Measurements from ENCODE around the gene PPM1H.

DNA sequence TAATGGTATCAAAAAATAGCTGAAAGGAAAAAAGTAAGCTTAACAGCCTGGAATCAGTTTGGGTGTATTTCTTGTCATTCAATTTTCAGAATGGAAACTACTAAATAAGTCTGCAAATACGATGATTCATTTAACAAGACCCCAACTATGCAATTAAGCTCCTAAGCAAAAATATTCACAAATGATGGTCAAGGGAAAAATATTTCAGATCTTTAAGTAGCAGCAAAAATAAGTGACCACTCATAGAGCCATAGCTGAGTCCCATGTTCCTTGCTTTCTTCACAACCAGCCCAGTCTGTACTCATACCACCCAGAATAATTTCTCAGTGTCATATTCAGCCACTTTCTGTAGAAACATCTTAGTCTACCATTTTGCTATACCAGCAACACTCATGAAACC lies 185.4 kb downstream of the PPM1H start:
- TF ChIP-seq, protein P1, sequence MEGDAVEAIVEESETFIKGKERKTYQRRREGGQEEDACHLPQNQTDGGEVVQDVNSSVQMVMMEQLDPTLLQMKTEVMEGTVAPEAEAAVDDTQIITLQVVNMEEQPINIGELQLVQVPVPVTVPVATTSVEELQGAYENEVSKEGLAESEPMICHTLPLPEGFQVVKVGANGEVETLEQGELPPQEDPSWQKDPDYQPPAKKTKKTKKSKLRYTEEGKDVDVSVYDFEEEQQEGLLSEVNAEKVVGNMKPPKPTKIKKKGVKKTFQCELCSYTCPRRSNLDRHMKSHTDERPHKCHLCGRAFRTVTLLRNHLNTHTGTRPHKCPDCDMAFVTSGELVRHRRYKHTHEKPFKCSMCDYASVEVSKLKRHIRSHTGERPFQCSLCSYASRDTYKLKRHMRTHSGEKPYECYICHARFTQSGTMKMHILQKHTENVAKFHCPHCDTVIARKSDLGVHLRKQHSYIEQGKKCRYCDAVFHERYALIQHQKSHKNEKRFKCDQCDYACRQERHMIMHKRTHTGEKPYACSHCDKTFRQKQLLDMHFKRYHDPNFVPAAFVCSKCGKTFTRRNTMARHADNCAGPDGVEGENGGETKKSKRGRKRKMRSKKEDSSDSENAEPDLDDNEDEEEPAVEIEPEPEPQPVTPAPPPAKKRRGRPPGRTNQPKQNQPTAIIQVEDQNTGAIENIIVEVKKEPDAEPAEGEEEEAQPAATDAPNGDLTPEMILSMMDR (conservative IDR thresholded peaks at IDR 0.05; ENCODE audit: low read depth, low read length) = no peak
- no peak for TF ChIP-seq EZH2 (IDR thresholded peaks at IDR 0.05; ENCODE audit: borderline replicate concordance, low read depth, low read length, poor library complexity, severe bottlenecking)

All from A673 (cell line).